HepG2 (cell line): Measurements from ENCODE around the gene OBSL1. TPM values are rescaled to one million over a fixed set of nuclear protein-coding genes. Genes with fewer than 3 reads are reported as not detected.

Experiments used
- ATAC-seq: fragments of 200-7000 bp; cut with Tn5 transposase; 3 replicates; pipeline ENCODE4 v1.9.1; 2020; ENCODE audit warnings: mild to moderate bottlenecking, moderate library complexity
- BruUV-seq: library from RNA; stranded (reverse); fragments of 400-500 nt; replicated peaks from 2 replicates; lab custom pipeline; 2021; lab: Mats Ljungman, UMichigan
- CTCF ChIA-PET: fragments of 300-600 bp; formaldehyde crosslinking; extraction: SDS; loops from one replicate; lab custom pipeline; 2021; ENCODE audit warnings: low total read pairs, inconsistent platforms, low intra/inter-chr PET ratio; lab: Yijun Ruan, JAX
- POLR2A ChIA-PET: fragments of 350-600 bp; sonication (Branson Sonifier 250); formaldehyde crosslinking; loops from one replicate; lab custom pipeline; 2020; ENCODE audit warnings: antibody characterized with exemption, inconsistent platforms; lab: Yijun Ruan, JAX
- DNase-seq: peaks from one replicate; pipeline ENCODE4 v3.0.0-alpha.2; 2015; ENCODE audit warnings: low spot score
- FAIRE-seq: peaks from 3 replicates; lab custom pipeline; 2011; peaks lifted over from hg19 to GRCh38; lab: Jason Lieb, UNC
- H2AFZ ChIP-seq: one replicate; pipeline ENCODE4 v1.6.1; 2011; ENCODE audit warnings: low read length, inconsistent platforms
- H3K27ac ChIP-seq: fragments of 300-600 bp; 3 replicates; pipeline ENCODE4 v1.8.0; 2011; ENCODE audit warnings: mixed run types, mild to moderate bottlenecking, mixed read lengths, low read length, inconsistent platforms; ENCODE audit not compliant: insufficient read depth; ENCODE audit errors: extremely low read length
- H3K27me3 ChIP-seq, 2 experiments: fragments of 200-600 bp in 1 of 2; 2 replicates in 1 of 2; 3 replicates in 1 of 2; pipeline versions ENCODE4 v1.6.0 to v1.8.0; 2011; ENCODE audit warnings: low read length in 2 of 2, mild to moderate bottlenecking in 2 of 2, moderate library complexity in 2 of 2, inconsistent platforms in 1 of 2; ENCODE audit not compliant: insufficient read depth in 2 of 2, control insufficient read depth in 1 of 2
- H3K36me3 ChIP-seq, 2 experiments: fragments of 200-600 bp in 1 of 2; replicated peaks in 1 of 2; 2 replicates in 1 of 2; 3 replicates in 1 of 2; pipeline versions ENCODE4 v1.5.1 to v1.8.0; 2011; ENCODE audit warnings: low read length in 2 of 2, inconsistent platforms in 1 of 2; ENCODE audit not compliant: insufficient read depth in 2 of 2, control insufficient read depth in 1 of 2
- H3K4me1 ChIP-seq: 2 replicates; pipeline ENCODE4 v1.5.1; 2012; ENCODE audit warnings: low read length, inconsistent platforms; ENCODE audit not compliant: insufficient read depth
- H3K4me2 ChIP-seq: 2 replicates; pipeline ENCODE4 v1.6.0; 2011; ENCODE audit warnings: low read depth, low read length, inconsistent platforms
- H3K4me3 ChIP-seq, 3 experiments: fragments of 200-600 bp in 1 of 3; sonication (generic), shearing (Covaris generic) in 1 of 3; replicated peaks in 1 of 3; 2 replicates each; pipeline ENCODE4 v1.5.1; 2011 to 2016; ENCODE audit warnings: low read length in 3 of 3, inconsistent platforms in 2 of 3, low read depth in 2 of 3, mild to moderate bottlenecking in 2 of 3, control low read depth in 1 of 3, mixed read lengths in 1 of 3; ENCODE audit not compliant: insufficient read depth in 1 of 3
- H3K79me2 ChIP-seq: one replicate; pipeline ENCODE4 v1.6.1; 2011; ENCODE audit warnings: low read length, inconsistent platforms; ENCODE audit not compliant: insufficient read depth
- H3K9ac ChIP-seq: 2 replicates; pipeline ENCODE4 v1.6.0; 2011; ENCODE audit warnings: mild to moderate bottlenecking, low read depth, low read length, inconsistent platforms; ENCODE audit not compliant: insufficient read depth
- H3K9me3 ChIP-seq: 2 replicates; pipeline ENCODE4 v1.5.1; 2012; ENCODE audit warnings: mild to moderate bottlenecking, low read length
- H4K20me1 ChIP-seq: 2 replicates; pipeline ENCODE4 v1.6.0; 2011; ENCODE audit warnings: inconsistent platforms, mild to moderate bottlenecking, low read length, moderate library complexity; ENCODE audit not compliant: insufficient read depth
- CHD4 ChIP-seq: fragments of 200-600 bp; sonication (generic); IDR thresholded peaks from 2 replicates; pipeline ENCODE4 v1.7.0; 2017; ENCODE audit warnings: mild to moderate bottlenecking, low read length, borderline replicate concordance
- KLF9 ChIP-seq: IDR thresholded peaks from 2 replicates; pipeline ENCODE4 v1.6.1; 2016; ENCODE audit warnings: low read depth
- PRDM10 ChIP-seq: sonication (generic); formaldehyde crosslinking; IDR thresholded peaks from 2 replicates; pipeline ENCODE4 v1.4.0; 2020; ENCODE audit warnings: low read depth, missing genetic modification reagents
- SMYD3 ChIP-seq: sonication (generic); formaldehyde crosslinking; IDR thresholded peaks from 2 replicates; pipeline ENCODE4 v1.8.1; 2023; ENCODE audit warnings: mild to moderate bottlenecking, missing genetic modification reagents
- SP2 ChIP-seq: sonication (generic); formaldehyde crosslinking; IDR thresholded peaks from 2 replicates; pipeline ENCODE4 v1.5.1; 2020; ENCODE audit warnings: mild to moderate bottlenecking, missing genetic modification reagents
- ZFY ChIP-seq: sonication (generic); formaldehyde crosslinking; IDR thresholded peaks from 2 replicates; pipeline ENCODE4 v1.4.0; 2020; ENCODE audit warnings: missing genetic modification reagents
- WGBS: methylation state at CpG from one replicate; pipeline ENCODE4 v1.1.6; 2017; ENCODE audit warnings: low lambda C conversion rate; 5-methylcytosine and 5-hydroxymethylcytosine counted together
- in situ Hi-C: cut with HindIII; loops from 2 replicates; pipeline ENCODE4 v1.10.0; 2017; ENCODE audit warnings: low pct_unique_long_range_greater_than_20kb; ENCODE audit not compliant: extremely low pct_ligation_motif_present
- intact Hi-C: fragments of 100-400 bp; cut with micrococcal nuclease; formaldehyde crosslinking; loops from one replicate; pipeline ENCODE4 v1.10.0; 2022; ENCODE audit not compliant: unreplicated experiment
- polyA plus RNA-seq, 8 experiments: library from polyadenylated mRNA; depleted of rRNA in 3 of 8; stranded (reverse) in 7 of 8; unstranded in 1 of 8; fragments of >200 nt; fragmentation: Illumina TruSeq in 4 of 8; extraction: Trizol in 4 of 8; gene quantifications; 2 replicates each; pipeline versions ENCODE4 v1.2.1 to v1.2.3, GENCODE V29; 2011 to 2016; ENCODE audit warnings: low read depth in 4 of 8, missing spikeins in 1 of 8, mixed read lengths in 1 of 8; ENCODE audit not compliant: insufficient read depth in 1 of 8
- total RNA-seq, 5 experiments: library from RNA; depleted of rRNA; stranded (reverse); fragments of >200 nt; fragmentation: Illumina TruSeq; extraction: Trizol; gene quantifications; 2 replicates each; pipeline ENCODE4 v1.2.3, GENCODE V29; 2016; ENCODE audit warnings: low read depth in 1 of 5
- TF ChIP-seq, protein P1 (sequence below): sonication (generic); formaldehyde crosslinking; IDR thresholded peaks from 2 replicates; pipeline ENCODE4 v1.5.0; 2020; ENCODE audit warnings: mild to moderate bottlenecking, missing genetic modification reagents
- TF ChIP-seq, protein P2 (sequence below), 2 experiments: sonication (generic) in 1 of 2; formaldehyde crosslinking in 1 of 2; IDR thresholded peaks; 2 replicates each; pipeline versions ENCODE4 v1.5.1 to v1.6.1; 2011 to 2020; ENCODE audit warnings: borderline replicate concordance in 1 of 2, low read depth in 1 of 2, low read length in 1 of 2, mild to moderate bottlenecking in 1 of 2, missing genetic modification reagents in 1 of 2, moderate library complexity in 1 of 2

The OBSL1 gene
- total and polyA plus RNA-seq, 2 of the 13 experiments (the other 11 are each of a cell fraction or from before 2014, with no cell fraction given), result 86.7 to 218 TPM

DNA sequence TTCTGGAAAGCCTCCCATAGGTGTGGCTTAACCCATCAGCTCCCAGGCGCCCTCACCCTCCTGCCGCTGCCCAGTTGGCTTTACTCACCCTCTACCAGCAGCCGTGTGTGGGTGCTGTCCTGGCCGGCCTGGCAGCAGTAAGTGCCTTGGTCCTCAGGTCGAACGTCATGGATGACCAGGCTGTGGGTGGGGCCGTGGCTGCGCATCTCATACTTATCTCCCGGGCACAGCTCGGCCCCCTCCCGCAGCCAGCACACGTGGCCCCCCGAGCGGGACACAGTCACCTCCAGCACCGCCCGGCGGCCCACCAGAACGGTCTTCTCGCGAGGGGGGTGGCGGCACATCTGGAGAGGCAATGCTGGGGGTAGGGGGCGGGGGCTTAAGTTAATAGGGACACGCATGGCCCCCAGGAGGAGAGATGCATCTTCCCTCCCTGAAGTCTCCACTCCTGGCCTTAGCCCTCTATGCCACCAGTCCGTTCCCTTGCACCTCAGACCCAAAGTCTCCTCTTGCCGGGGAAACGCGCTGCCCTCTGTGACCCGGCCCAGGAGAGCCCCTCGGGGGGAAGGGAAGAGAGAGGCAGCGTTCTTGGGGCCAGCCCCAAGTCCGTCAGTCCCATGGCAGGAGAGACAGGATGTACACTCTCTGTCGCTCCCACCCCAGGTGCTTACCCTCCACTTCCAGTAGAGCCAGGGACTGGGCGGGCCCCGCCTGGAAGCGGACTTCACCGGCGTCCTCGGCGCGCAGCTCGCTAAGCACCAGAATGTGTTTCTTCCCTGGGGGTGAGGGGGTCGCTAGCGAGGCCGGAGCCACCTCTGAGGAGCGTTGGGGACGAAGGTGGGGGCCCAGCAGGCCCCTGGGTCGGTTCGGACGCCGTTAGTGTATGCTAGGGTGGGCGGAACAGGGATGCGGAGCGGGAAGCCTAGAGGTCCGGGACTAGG, 19.6 kb downstream of the OBSL1 start:
- H3K9me3 ChIP-seq, result no peaks in the 10 kb centered on the region
- in situ Hi-C loops (no loop called here), intact Hi-C loops (no loop called here)
- H3K9ac ChIP-seq, result peak overlapping the region; percentile 60
- CTCF ChIA-PET, result interaction anchor here (0.7 to 2.4 kb wide), 2 partner anchors 9 to 10 kb away, joined by 3 to 9 read pairs; no protein-coding TSS in a partner anchor
- DNase-seq (no peak), FAIRE-seq (no peak), ATAC-seq (peak; percentile 61)
- POLR2A ChIA-PET, result interaction anchor here (0.7 to 3.3 kb wide), 13 partner anchors 8 to 303 kb away, joined by 3 to 28 read pairs (median 8); partner anchors contain the start of genes CHPF, DNPEP, GMPPA and INHA
- H3K4me2 ChIP-seq, result peak overlapping the region; percentile 90
- H4K20me1 ChIP-seq, result no peaks in the 10 kb centered on the region
- peak overlapping the region; percentile 51 for H3K27ac ChIP-seq
- H3K27me3 ChIP-seq, result no peaks in the 10 kb centered on the region
- WGBS, result 42% methylated on average over 47 of the region's 54 CpGs
- no peaks in the 10 kb centered on the region for H3K79me2 ChIP-seq
- H3K36me3 ChIP-seq, result peaks cover 12 to 22% of the 10 kb centered on the region in 2 experiments; a peak in 4 of 5 replicates
- peaks cover 30% of the 10 kb centered on the region for H3K4me1 ChIP-seq
- no peak overlapping the region for H2AFZ ChIP-seq
- no TSS peak for BruUV-seq
- H3K4me3 ChIP-seq, result peak overlapping the region; percentile 71 to 79 (median 73)
- TF ChIP-seq CHD4, result no peak
- TF ChIP-seq, protein P1, sequence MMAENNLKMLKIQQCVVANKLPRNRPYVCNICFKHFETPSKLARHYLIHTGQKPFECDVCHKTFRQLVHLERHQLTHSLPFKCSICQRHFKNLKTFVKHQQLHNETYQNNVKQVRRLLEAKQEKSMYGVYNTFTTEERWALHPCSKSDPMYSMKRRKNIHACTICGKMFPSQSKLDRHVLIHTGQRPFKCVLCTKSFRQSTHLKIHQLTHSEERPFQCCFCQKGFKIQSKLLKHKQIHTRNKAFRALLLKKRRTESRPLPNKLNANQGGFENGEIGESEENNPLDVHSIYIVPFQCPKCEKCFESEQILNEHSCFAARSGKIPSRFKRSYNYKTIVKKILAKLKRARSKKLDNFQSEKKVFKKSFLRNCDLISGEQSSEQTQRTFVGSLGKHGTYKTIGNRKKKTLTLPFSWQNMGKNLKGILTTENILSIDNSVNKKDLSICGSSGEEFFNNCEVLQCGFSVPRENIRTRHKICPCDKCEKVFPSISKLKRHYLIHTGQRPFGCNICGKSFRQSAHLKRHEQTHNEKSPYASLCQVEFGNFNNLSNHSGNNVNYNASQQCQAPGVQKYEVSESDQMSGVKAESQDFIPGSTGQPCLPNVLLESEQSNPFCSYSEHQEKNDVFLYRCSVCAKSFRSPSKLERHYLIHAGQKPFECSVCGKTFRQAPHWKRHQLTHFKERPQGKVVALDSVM (CRISPR knock-in tag), result no peak
- no peak for TF ChIP-seq KLF9 (CRISPR knock-in tag)
- no peak for TF ChIP-seq PRDM10 (CRISPR knock-in tag)
- TF ChIP-seq SP2, result peak; percentile 51
- TF ChIP-seq SMYD3 (CRISPR knock-in tag), result no peak; the same call in 1 of the 2 replicates
- TF ChIP-seq ZFY, result 0 out of 2 replicates have a peak, but pooled peaks have one; percentile 1
- TF ChIP-seq, protein P2, sequence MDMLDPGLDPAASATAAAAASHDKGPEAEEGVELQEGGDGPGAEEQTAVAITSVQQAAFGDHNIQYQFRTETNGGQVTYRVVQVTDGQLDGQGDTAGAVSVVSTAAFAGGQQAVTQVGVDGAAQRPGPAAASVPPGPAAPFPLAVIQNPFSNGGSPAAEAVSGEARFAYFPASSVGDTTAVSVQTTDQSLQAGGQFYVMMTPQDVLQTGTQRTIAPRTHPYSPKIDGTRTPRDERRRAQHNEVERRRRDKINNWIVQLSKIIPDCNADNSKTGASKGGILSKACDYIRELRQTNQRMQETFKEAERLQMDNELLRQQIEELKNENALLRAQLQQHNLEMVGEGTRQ (IDR thresholded peaks at IDR 0.05; ENCODE audit: low read depth, low read length), result no peak
- TF ChIP-seq, protein P2 (CRISPR knock-in tag; IDR thresholded peaks at IDR 0.05; ENCODE audit: borderline replicate concordance), result no peak
